ENCODE data around the gene PCDH9. TPM values are rescaled to one million over a fixed set of nuclear protein-coding genes. Genes with fewer than 3 reads are reported as not detected.

The PCDH9 gene
- total RNA-seq, 1 donor from 2014 or later: 1.9 TPM

GRCh38 chr13:67193979-67194378, 36.2 kb downstream of the PCDH9 start:
- no peak for DNase-seq (ENCODE audit: low spot score)
- no peaks in the 10 kb centered on the region for H3K36me3 Mint-ChIP-seq (ENCODE audit: low read depth, unreplicated experiment)
- H3K27me3 Mint-ChIP-seq (ENCODE audit: unreplicated experiment): no peaks in the 10 kb centered on the region
- H3K4me3 Mint-ChIP-seq (ENCODE audit: unreplicated experiment): no peak overlapping the region
- H3K4me1 Mint-ChIP-seq (ENCODE audit: unreplicated experiment): peaks cover 3% of the 10 kb centered on the region
- no peak overlapping the region for H3K27ac Mint-ChIP-seq (ENCODE audit: unreplicated experiment)
- no peaks in the 10 kb centered on the region for H3K9me3 Mint-ChIP-seq (ENCODE audit: unreplicated experiment)
- no peak for TF ChIP-seq CTCF (IDR thresholded peaks at IDR 0.05; ENCODE audit: unreplicated experiment)

- H3K27ac Mint-ChIP-seq (ENCODE audit: unreplicated experiment): no peak overlapping the region
- H3K36me3 Mint-ChIP-seq (ENCODE audit: low read depth, unreplicated experiment): no peaks in the 10 kb centered on the region
- H3K4me1 Mint-ChIP-seq (ENCODE audit: unreplicated experiment): peaks cover 3% of the 10 kb centered on the region
- TF ChIP-seq CTCF (IDR thresholded peaks at IDR 0.05; ENCODE audit: unreplicated experiment): no peak
- H3K9me3 Mint-ChIP-seq (ENCODE audit: unreplicated experiment): no peaks in the 10 kb centered on the region
- no peak for DNase-seq (ENCODE audit: low spot score)
- no peaks in the 10 kb centered on the region for H3K27me3 Mint-ChIP-seq (ENCODE audit: unreplicated experiment)
- H3K4me3 Mint-ChIP-seq (ENCODE audit: unreplicated experiment): no peak overlapping the region
Measured at GRCh38 chr13:67192751-67193150, 37.4 kb downstream of the PCDH9 start.

GRCh38 chr13:67186995-67187569, 43.1 kb downstream of the PCDH9 start:
- Mint-ChIP-seq H3K27me3 (ENCODE audit: unreplicated experiment) (no peaks in the 10 kb centered on the region), H3K9me3 (ENCODE audit: unreplicated experiment) (no peaks in the 10 kb centered on the region), H3K4me1 (ENCODE audit: unreplicated experiment) (peaks cover 4% of the 10 kb centered on the region), H3K27ac (ENCODE audit: unreplicated experiment) (no peak overlapping the region), H3K4me3 (ENCODE audit: unreplicated experiment) (no peak overlapping the region), H3K36me3 (ENCODE audit: low read depth, unreplicated experiment) (no peaks in the 10 kb centered on the region)
- TF ChIP-seq CTCF (IDR thresholded peaks at IDR 0.05; ENCODE audit: unreplicated experiment): no peak
- no peak for DNase-seq (ENCODE audit: low spot score)

- Mint-ChIP-seq H3K27ac (ENCODE audit: unreplicated experiment) (no peak overlapping the region), H3K36me3 (ENCODE audit: low read depth, unreplicated experiment) (no peaks in the 10 kb centered on the region), H3K4me1 (ENCODE audit: unreplicated experiment) (peaks cover 4% of the 10 kb centered on the region), H3K4me3 (ENCODE audit: unreplicated experiment) (no peak overlapping the region), H3K9me3 (ENCODE audit: unreplicated experiment) (no peaks in the 10 kb centered on the region), H3K27me3 (ENCODE audit: unreplicated experiment) (no peaks in the 10 kb centered on the region)
- DNase-seq (ENCODE audit: low spot score): no peak
- no peak for TF ChIP-seq CTCF (IDR thresholded peaks at IDR 0.05; ENCODE audit: unreplicated experiment)
Measured at GRCh38 chr13:67184247-67184646, 45.9 kb downstream of the PCDH9 start.

GRCh38 chr13:67183151-67183550, 47.0 kb downstream of the PCDH9 start:
- no peak for DNase-seq (ENCODE audit: low spot score)
- TF ChIP-seq CTCF (IDR thresholded peaks at IDR 0.05; ENCODE audit: unreplicated experiment): no peak
- H3K4me3 Mint-ChIP-seq (ENCODE audit: unreplicated experiment): no peak overlapping the region
- no peaks in the 10 kb centered on the region for H3K9me3 Mint-ChIP-seq (ENCODE audit: unreplicated experiment)
- H3K27ac Mint-ChIP-seq (ENCODE audit: unreplicated experiment): peak overlapping the region; percentile 10
- H3K4me1 Mint-ChIP-seq (ENCODE audit: unreplicated experiment): peaks cover 4% of the 10 kb centered on the region
- no peaks in the 10 kb centered on the region for H3K36me3 Mint-ChIP-seq (ENCODE audit: low read depth, unreplicated experiment)
- no peaks in the 10 kb centered on the region for H3K27me3 Mint-ChIP-seq (ENCODE audit: unreplicated experiment)

Data from endothelial cell (in vitro differentiated cells).